Fibroblast of pulmonary artery (primary cell): Measurements from ENCODE around the gene ZBTB20.

Experiments
- DNase-seq: peaks from one replicate; pipeline ENCODE4 v3.0.0-alpha.2; 2010; ENCODE audit warnings: low read depth
- H3K4me3 ChIP-seq: replicated peaks from 2 replicates; pipeline ENCODE4 v1.5.1; 2011; ENCODE audit warnings: low read depth, mild to moderate bottlenecking, control low read depth, low read length, moderate library complexity
- TF ChIP-seq, protein P1 (sequence below): IDR thresholded peaks from 2 replicates; pipeline ENCODE4 v1.5.1; 2011; ENCODE audit warnings: mild to moderate bottlenecking, control low read depth, low read length, inconsistent platforms; ENCODE audit errors: missing control alignments

ZBTB20 gene

DNA sequence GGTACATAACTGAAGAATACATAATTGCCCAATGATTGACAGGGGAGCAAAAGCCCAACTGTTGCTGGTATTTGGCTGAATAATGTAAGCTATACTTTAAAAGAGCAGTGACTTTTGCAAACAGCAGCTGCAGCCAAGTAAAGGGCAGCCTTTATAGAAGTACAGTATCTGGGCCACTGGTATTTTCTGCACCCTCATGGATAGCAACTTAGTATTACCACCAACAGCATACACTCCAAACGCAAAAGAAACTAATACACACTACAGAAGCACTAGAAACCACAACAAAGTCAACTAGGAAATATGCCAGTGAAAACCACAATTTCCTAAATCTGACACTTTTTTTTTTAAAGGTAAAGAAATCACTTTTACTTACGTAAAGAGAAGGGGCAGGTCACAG is 647.1 kb downstream of the ZBTB20 start:
- H3K4me3 ChIP-seq: no peak overlapping the region
- TF ChIP-seq, protein P1, sequence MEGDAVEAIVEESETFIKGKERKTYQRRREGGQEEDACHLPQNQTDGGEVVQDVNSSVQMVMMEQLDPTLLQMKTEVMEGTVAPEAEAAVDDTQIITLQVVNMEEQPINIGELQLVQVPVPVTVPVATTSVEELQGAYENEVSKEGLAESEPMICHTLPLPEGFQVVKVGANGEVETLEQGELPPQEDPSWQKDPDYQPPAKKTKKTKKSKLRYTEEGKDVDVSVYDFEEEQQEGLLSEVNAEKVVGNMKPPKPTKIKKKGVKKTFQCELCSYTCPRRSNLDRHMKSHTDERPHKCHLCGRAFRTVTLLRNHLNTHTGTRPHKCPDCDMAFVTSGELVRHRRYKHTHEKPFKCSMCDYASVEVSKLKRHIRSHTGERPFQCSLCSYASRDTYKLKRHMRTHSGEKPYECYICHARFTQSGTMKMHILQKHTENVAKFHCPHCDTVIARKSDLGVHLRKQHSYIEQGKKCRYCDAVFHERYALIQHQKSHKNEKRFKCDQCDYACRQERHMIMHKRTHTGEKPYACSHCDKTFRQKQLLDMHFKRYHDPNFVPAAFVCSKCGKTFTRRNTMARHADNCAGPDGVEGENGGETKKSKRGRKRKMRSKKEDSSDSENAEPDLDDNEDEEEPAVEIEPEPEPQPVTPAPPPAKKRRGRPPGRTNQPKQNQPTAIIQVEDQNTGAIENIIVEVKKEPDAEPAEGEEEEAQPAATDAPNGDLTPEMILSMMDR: no peak
- DNase-seq: peak; percentile 29

DNA sequence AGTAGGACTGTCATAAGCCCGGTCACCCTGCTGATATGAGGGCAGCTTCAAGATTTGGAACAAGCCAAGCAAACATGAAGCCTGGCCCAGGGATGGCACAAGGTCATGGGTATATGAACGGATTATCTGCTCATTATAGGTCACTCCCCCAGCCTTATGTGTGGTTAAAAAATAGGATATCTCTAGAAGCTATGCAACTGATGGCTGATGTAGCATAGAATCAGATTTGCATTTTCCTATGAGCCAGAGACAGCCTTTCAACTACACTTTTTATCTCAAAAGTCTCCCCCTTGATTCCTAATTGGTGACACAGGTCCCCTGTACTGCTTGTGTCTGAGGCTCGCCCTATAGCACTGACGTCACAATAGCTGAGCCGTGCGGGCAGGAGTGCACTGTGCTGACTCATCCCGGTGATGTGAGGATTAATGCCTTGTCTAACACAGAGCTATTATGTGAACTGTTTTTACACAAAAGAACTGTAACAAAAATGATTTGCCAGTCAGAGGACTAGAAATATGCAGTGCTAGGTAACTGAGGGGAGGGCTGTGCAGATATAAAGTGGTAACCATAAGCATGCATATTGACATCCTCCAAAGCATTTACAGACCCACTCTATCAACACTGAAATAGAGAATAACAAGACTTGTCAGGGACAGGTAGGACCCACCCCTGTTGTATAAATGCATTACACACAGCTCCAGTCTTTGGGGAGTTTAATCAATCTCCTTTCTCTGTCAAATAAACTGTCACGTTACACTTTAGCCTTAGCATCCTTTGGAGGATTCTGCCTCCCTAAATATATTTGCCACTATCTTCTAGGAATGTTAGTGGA is 648.3 kb downstream of the ZBTB20 start:
- no peak overlapping the region for H3K4me3 ChIP-seq
- peak; percentile 87 for DNase-seq
- TF ChIP-seq, protein P1: no peak

DNA sequence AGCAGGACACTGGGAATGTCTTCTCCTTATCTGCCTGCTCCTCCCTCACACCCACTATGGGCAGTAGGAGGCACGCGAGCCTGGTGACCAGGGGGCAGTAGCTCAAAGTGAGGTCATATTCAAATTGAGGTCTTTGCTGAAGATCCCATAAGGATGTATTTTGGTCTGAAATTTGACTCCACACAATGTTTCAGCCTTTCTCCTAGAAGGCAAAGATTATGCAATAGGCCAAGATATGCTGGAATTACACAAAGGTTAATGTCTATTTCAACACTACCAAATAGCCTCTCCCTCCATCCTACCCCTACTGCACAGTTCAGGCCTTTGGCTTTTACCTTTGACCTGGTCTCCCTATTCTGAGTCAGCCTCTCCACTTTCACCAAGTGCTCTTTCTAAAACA is 650.2 kb downstream of the ZBTB20 start:
- no peak overlapping the region for H3K4me3 ChIP-seq
- peak; percentile 73 for DNase-seq
- TF ChIP-seq, protein P1: no peak

DNA sequence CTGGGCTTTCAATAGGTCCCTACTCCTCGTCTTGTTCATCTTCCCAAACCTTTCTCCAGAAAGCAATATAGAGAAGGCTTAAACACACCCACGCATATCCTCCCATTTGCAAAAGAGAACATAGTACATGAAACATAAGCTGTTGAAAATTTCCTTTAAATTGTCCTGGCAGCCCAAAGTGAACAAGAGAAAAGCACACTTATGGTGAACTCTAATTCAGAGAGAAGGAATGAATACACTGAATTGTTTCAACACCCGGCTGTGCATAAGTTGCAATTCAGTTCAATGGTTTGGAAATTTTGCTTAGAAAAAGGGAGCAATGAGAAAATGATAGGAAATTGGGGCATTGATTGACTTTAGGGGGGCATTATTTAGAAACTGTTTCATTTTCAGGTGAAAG is 650.6 kb downstream of the ZBTB20 start:
- H3K4me3 ChIP-seq: no peak overlapping the region
- TF ChIP-seq, protein P1: no peak
- DNase-seq: peak; percentile 24

DNA sequence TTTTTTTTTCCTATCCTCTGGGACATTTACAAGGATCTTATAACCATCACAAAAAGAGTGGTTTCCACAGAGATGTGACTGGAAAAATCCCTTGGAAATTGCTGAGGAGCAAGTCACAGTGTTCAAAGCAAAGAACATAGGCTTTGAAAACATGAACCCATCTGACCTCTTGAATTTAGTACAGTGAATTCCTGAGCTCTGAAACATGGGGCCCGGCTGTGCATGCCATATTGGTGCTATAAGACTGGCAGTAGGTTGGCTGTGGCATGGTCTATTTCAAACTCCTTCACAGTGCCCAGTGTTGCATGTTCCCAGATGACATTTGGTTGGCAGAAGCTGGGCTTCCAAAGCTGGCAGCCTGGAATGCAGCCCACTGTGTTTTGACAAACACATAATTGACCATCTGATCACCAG is 651.1 kb downstream of the ZBTB20 start:
- TF ChIP-seq, protein P1: no peak
- peak; percentile 50 for DNase-seq
- H3K4me3 ChIP-seq: no peak overlapping the region

DNA sequence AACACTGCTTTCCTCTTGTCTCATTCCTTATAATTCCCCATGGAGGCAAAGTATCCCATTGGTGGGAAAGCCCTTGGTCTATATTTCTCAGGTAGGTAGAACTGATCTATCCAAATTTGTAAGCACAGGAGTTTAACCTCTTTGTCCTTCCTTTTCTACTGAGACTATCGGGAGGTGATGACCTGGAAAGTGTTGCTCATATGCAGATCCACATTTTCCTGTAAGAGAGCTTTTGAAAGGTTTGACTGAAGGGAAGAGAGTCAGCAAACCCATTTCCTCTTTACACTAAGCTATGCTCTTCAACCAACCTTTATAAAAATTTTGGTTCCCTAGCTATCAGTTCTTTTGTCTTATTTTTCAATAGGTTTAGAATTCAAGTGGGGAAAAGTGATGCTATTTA is 652.6 kb downstream of the ZBTB20 start:
- DNase-seq: no peak
- TF ChIP-seq, protein P1: no peak

DNA sequence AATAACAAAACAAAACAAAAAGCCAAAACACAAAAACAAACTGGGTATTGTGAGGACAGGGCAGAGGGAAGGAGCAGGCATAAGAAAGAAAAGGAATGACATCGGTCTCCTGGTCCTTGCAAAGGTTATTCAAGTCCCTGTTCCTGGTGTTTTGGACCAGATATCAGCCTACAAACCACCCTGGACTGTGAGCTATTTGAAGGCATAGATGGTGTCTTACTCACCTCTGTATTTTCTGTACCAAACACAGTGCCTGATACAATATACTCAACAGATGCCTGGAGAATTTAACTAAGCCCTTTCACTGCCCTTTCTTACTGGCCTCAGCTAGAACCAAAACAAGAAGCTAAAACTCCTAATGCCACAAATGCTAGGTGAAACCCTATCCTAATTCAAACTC is 656.3 kb downstream of the ZBTB20 start:
- H3K4me3 ChIP-seq: no peak overlapping the region
- TF ChIP-seq, protein P1: no peak
- DNase-seq: no peak

More for the DNA sequence above, 652.6 kb downstream of the ZBTB20 start:
- no peak overlapping the region for H3K4me3 ChIP-seq
